Measurements from ENCODE around the gene CEP131.

GRCh38 chr17:81253358-81254131 lies 30.8 kb upstream of the CEP131 start:
- TF ChIP-seq, protein P1, sequence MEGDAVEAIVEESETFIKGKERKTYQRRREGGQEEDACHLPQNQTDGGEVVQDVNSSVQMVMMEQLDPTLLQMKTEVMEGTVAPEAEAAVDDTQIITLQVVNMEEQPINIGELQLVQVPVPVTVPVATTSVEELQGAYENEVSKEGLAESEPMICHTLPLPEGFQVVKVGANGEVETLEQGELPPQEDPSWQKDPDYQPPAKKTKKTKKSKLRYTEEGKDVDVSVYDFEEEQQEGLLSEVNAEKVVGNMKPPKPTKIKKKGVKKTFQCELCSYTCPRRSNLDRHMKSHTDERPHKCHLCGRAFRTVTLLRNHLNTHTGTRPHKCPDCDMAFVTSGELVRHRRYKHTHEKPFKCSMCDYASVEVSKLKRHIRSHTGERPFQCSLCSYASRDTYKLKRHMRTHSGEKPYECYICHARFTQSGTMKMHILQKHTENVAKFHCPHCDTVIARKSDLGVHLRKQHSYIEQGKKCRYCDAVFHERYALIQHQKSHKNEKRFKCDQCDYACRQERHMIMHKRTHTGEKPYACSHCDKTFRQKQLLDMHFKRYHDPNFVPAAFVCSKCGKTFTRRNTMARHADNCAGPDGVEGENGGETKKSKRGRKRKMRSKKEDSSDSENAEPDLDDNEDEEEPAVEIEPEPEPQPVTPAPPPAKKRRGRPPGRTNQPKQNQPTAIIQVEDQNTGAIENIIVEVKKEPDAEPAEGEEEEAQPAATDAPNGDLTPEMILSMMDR (IDR thresholded peaks at IDR 0.05) = peak; percentile 78 to 95 (median 86)
- no peak for TF ChIP-seq EP300 (IDR thresholded peaks at IDR 0.05)

All from tibial nerve (tissue), 4 donors.